ENCODE measurements around the gene BIN1. TPM values are rescaled to one million over a fixed set of nuclear protein-coding genes. Genes with fewer than 3 reads are reported as not detected.

BIN1 gene
- total RNA-seq, 1 donor from 2014 or later = 33.4 TPM

- Histone ChIP-seq H3K9me3 (no peaks in the 10 kb centered on the region), H3K4me3 (no peak overlapping the region), H3K36me3 (no peaks in the 10 kb centered on the region), H3K4me1 (no peaks in the 10 kb centered on the region), H3K27ac (no peak overlapping the region), H3K27me3 (no peaks in the 10 kb centered on the region)
- no peak for TF ChIP-seq CTCF (IDR thresholded peaks at IDR 0.05)
- ATAC-seq (no peak), DNase-seq (no peak)
- intact Hi-C loops (cut with DNase I) = no loop called here
Measured at GRCh38 chr2:127137741-127138140, 30.8 kb upstream of the BIN1 start.

- Histone ChIP-seq H3K36me3 (no peaks in the 10 kb centered on the region), H3K4me3 (no peak overlapping the region), H3K4me1 (no peaks in the 10 kb centered on the region), H3K9me3 (no peaks in the 10 kb centered on the region), H3K27me3 (no peaks in the 10 kb centered on the region), H3K27ac (no peak overlapping the region)
- TF ChIP-seq CTCF (IDR thresholded peaks at IDR 0.05) = no peak
- no peak for DNase-seq
- no peak for ATAC-seq
- intact Hi-C loops (cut with DNase I) = no loop called here
Measured at GRCh38 chr2:127137225-127137624, 30.3 kb upstream of the BIN1 start.

DNA sequence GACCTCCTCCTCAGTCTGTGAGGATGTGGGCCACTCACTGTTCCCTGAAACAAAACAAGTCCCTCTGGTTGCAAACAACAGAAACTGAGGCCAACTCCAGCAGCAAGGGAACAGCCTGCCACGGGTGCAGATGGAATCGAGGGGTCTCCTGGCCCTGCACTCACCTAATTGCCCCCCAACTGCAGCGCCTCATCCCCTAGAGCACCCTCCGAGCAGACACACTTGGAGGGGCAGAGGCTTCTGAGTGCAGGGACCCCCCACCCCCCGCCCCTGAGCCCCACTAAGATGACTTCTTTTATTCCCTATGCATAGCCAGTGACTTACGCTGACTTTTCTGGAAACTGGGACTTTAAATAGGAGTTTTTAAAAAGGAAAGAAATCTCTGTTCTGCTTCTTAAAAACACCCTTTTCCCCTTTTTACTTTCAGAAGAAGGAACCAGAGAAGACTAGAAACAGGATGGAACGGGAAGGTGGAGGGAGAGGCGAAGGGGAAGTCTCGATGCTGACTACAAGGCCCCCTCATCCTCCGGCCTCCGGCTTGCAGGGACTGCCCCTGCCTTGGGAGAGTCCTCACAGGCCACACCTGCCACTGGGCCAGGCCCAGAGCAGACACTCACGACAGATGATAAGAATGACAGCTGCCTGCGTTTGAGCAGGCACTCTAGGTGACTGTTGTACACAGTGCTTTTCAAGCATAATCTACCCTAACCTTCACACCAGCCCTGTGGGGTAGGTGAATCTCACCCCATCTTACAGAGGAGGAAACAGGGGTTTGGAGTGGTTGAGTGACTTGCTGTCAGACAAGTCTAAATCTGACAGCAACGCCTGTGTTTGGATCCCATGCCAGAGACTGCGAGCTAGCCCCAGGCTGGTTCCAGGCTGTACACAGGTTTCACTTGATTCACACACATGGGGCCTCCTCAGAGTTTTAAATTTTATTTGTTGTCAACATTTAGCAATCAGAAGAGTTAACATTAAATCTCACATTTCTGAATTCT lies 28.2 kb upstream of the BIN1 start:
- Histone ChIP-seq H3K9me3 (no peaks in the 10 kb centered on the region), H3K4me3 (no peak overlapping the region), H3K27me3 (no peaks in the 10 kb centered on the region), H3K36me3 (no peaks in the 10 kb centered on the region), H3K4me1 (no peaks in the 10 kb centered on the region), H3K27ac (no peak overlapping the region)
- ATAC-seq (peak; percentile 78), DNase-seq (no peak)
- TF ChIP-seq CTCF (IDR thresholded peaks at IDR 0.05) = no peak
- intact Hi-C loops (cut with DNase I) = no loop called here

- Histone ChIP-seq H3K9me3 (no peaks in the 10 kb centered on the region), H3K36me3 (no peaks in the 10 kb centered on the region), H3K27me3 (no peaks in the 10 kb centered on the region), H3K4me1 (no peaks in the 10 kb centered on the region), H3K4me3 (no peak overlapping the region), H3K27ac (no peak overlapping the region)
- ATAC-seq (no peak), DNase-seq (no peak)
- intact Hi-C loops (cut with DNase I) = no loop called here
- TF ChIP-seq CTCF (IDR thresholded peaks at IDR 0.05) = no peak
Measured at GRCh38 chr2:127134235-127134634, 27.3 kb upstream of the BIN1 start.

GRCh38 chr2:127133793-127134192 lies 26.8 kb upstream of the BIN1 start:
- DNase-seq (no peak), ATAC-seq (no peak)
- H3K27me3 ChIP-seq = no peaks in the 10 kb centered on the region
- no peaks in the 10 kb centered on the region for H3K9me3 ChIP-seq
- H3K4me1 ChIP-seq = no peaks in the 10 kb centered on the region
- no peak for TF ChIP-seq CTCF (IDR thresholded peaks at IDR 0.05)
- H3K27ac ChIP-seq = no peak overlapping the region
- no peak overlapping the region for H3K4me3 ChIP-seq
- H3K36me3 ChIP-seq = no peaks in the 10 kb centered on the region
- intact Hi-C loops (cut with DNase I) = no loop called here
